ENCODE measurements around the gene GET4. TPM values are rescaled to one million over a fixed set of nuclear protein-coding genes. Genes with fewer than 3 reads are reported as not detected.

Gene GET4
- total RNA-seq (44.8 TPM), polyA plus RNA-seq (ENCODE audit: insufficient read depth, low read depth, low replicate concordance) (80.8 TPM)
- long read RNA-seq, donor 1, full-length matches to known transcripts = 15 of 28 reads
- long read RNA-seq, donor 1, partial matches to known transcripts = 13 of 28 reads
- long read RNA-seq, donor 1, other reads (novel, unspliced or antisense) = 0 of 28 reads
- long read RNA-seq, donor 2, full-length matches to known transcripts = 8 of 8 reads
- long read RNA-seq, donor 2, partial matches to known transcripts = 0 of 8 reads
- long read RNA-seq, donor 2, other reads (novel, unspliced or antisense) = 0 of 8 reads
- long read RNA-seq, donor 3, full-length matches to known transcripts = 19 of 19 reads
- long read RNA-seq, donor 3, partial matches to known transcripts = 0 of 19 reads
- long read RNA-seq, donor 3, other reads (novel, unspliced or antisense) = 0 of 19 reads
- long read RNA-seq, donor 4, full-length matches to known transcripts = 12 of 12 reads
- long read RNA-seq, donor 4, partial matches to known transcripts = 0 of 12 reads
- long read RNA-seq, donor 4, other reads (novel, unspliced or antisense) = 0 of 12 reads
- long read RNA-seq, donor 5, partial matches to known transcripts = 0 of 1 reads
- long read RNA-seq, donor 5, other reads (novel, unspliced or antisense) = 0 of 1 reads
- long read RNA-seq, donor 6, full-length matches to known transcripts = 14 of 14 reads
- long read RNA-seq, donor 6, partial matches to known transcripts = 0 of 14 reads
- long read RNA-seq, donor 6, other reads (novel, unspliced or antisense) = 0 of 14 reads
- long read RNA-seq, donor 7, full-length matches to known transcripts = 66 of 117 reads
- long read RNA-seq, donor 7, partial matches to known transcripts = 15 of 117 reads
- long read RNA-seq, donor 7, other reads (novel, unspliced or antisense) = 36 of 117 reads
- long read RNA-seq, donor 8, full-length matches to known transcripts = 20 of 20 reads
- long read RNA-seq, donor 8, partial matches to known transcripts = 0 of 20 reads
- long read RNA-seq, donor 8, other reads (novel, unspliced or antisense) = 0 of 20 reads
- long read RNA-seq, donor 9, transcript GET4-201 (9 exons, 2,090 nt) = major isoform, 17 of 18 reads
- long read RNA-seq, donor 9, partial matches to known transcripts = 0 of 18 reads
- long read RNA-seq, donor 9, other reads (novel, unspliced or antisense) = 0 of 18 reads
- long read RNA-seq, donor 10, full-length matches to known transcripts = 15 of 15 reads
- long read RNA-seq, donor 10, partial matches to known transcripts = 0 of 15 reads
- long read RNA-seq, donor 10, other reads (novel, unspliced or antisense) = 0 of 15 reads

DNA sequence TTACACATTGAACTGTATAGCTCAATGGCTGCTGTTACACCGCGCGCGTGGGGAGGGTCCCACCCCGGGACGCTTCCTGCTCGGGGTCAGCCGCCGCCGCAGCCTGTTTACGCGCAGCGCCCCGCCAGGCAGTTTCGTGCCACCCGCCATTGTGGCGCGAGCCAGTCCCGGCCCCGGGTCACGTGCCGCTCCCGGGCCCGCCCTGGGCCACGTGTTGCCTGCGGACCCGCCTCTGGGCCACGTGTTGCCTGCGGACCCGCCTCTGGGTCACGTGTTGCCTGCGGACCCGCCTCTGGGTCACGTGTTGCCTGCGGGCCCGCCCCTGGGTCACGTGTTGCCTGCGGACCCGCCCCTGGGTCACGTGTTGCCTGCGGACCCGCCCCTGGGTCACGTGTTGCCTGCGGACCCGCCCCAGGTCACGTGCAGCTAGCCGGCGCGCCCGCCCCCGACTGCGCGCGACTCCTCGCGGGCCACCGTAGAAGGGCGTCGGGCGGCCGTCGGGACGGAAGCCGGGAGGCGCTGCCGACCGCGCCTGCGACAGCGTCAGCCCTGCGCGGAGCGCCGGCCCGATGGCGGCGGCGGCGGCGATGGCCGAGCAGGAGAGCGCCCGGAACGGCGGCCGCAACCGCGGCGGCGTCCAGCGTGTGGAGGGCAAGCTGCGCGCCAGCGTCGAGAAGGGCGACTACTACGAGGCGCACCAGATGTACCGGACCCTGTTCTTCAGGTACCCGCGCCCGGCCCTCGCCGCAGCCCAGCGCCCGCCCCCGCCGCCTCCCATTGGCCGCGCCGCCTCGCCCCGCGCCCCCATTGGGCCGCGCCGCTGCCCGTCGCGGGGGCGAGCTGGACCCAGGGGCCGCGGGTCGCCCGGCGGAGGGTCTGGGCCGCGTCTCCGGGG is at the start of gene GET4:
GET4 (plus strand) TSS at position 478 of the 895 bp plus-strand sequence; CDS start at position 570, 92 bp downstream.
- no peaks in the 10 kb centered on the region for H3K27me3 ChIP-seq (ENCODE audit: control insufficient read depth, insufficient read depth, low read length)
- no peaks in the 10 kb centered on the region for H3K9me3 ChIP-seq (ENCODE audit: control insufficient read depth in 2 of 3, insufficient read depth in 1 of 3, low read length in 3 of 3)
- DNase-seq = peak; percentile 95 to 100 (median 98)
- peaks cover 0 to 24% (median 9%) of the 10 kb centered on the region in 3 donors for H3K4me1 ChIP-seq (ENCODE audit: control insufficient read depth in 2 of 3, insufficient read depth in 2 of 3, low read depth in 1 of 3, low read length in 3 of 3)
- peak within 1 kb of the TSS; percentile 60 to 74 (median 73) for H3K4me3 ChIP-seq (ENCODE audit: low read length in 3 of 3)
- FAIRE-seq = no peak
- H3K9ac ChIP-seq (ENCODE audit: low read length in 3 of 3) = peak within 1 kb of the TSS in 2 of 3 donors; percentile 62 to 87
- intact Hi-C loops (cut with DNase I) = loop anchor here (10.0 kb wide), 1 partner anchor 92 kb away; no protein-coding TSS in a partner anchor
- H3K36me3 ChIP-seq (ENCODE audit: control insufficient read depth in 2 of 3, insufficient read depth in 3 of 3, low read length in 3 of 3) = peaks cover 3 to 14% (median 6%) of the 10 kb centered on the region in 3 donors
- H3K27ac ChIP-seq (ENCODE audit: low read depth in 2 of 2, low read length in 2 of 2) = peak within 1 kb of the TSS; percentile 29 to 86
- TF ChIP-seq, protein P1, sequence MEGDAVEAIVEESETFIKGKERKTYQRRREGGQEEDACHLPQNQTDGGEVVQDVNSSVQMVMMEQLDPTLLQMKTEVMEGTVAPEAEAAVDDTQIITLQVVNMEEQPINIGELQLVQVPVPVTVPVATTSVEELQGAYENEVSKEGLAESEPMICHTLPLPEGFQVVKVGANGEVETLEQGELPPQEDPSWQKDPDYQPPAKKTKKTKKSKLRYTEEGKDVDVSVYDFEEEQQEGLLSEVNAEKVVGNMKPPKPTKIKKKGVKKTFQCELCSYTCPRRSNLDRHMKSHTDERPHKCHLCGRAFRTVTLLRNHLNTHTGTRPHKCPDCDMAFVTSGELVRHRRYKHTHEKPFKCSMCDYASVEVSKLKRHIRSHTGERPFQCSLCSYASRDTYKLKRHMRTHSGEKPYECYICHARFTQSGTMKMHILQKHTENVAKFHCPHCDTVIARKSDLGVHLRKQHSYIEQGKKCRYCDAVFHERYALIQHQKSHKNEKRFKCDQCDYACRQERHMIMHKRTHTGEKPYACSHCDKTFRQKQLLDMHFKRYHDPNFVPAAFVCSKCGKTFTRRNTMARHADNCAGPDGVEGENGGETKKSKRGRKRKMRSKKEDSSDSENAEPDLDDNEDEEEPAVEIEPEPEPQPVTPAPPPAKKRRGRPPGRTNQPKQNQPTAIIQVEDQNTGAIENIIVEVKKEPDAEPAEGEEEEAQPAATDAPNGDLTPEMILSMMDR (IDR thresholded peaks at IDR 0.05; ENCODE audit: borderline replicate concordance, extremely low read depth, insufficient read depth) = no peak

- Histone ChIP-seq H3K9ac (ENCODE audit: low read length in 3 of 3) (no peak overlapping the region), H3K27me3 (ENCODE audit: control insufficient read depth, insufficient read depth, low read length) (no peaks in the 10 kb centered on the region), H3K36me3 (ENCODE audit: control insufficient read depth in 2 of 3, insufficient read depth in 3 of 3, low read length in 3 of 3) (no peaks in the 10 kb centered on the region), H3K4me1 (ENCODE audit: control insufficient read depth in 2 of 3, insufficient read depth in 2 of 3, low read depth in 1 of 3, low read length in 3 of 3) (peaks cover 0 to 28% (median 17%) of the 10 kb centered on the region in 3 donors), H3K4me3 (ENCODE audit: low read length in 3 of 3) (no peak overlapping the region), H3K9me3 (ENCODE audit: control insufficient read depth in 2 of 3, insufficient read depth in 1 of 3, low read length in 3 of 3) (no peaks in the 10 kb centered on the region), H3K27ac (ENCODE audit: low read depth in 2 of 2, low read length in 2 of 2) (no peak overlapping the region)
- FAIRE-seq (no peak), DNase-seq (peak in 1 of 5 donors; percentile 34)
- intact Hi-C loops (cut with DNase I) = no loop called here
- TF ChIP-seq, protein P1 (IDR thresholded peaks at IDR 0.05; ENCODE audit: borderline replicate concordance, extremely low read depth, insufficient read depth) = no peak
These were observed 47.4 kb upstream of the GET4 start for GRCh38 chr7:828793-829561.

Measured in kidney (tissue), 22 donors.